Panc1 (cell line): ENCODE measurements around the gene ERC2.

Experiments used
- CTCF ChIP-seq: fragments of 450-650 bp; IDR thresholded peaks from 2 replicates; pipeline ENCODE4 v1.5.1; 2017; ENCODE audit warnings: mild to moderate bottlenecking
- POLR2AphosphoS5 ChIP-seq: IDR thresholded peaks from 2 replicates; pipeline ENCODE4 v1.6.1; 2012; ENCODE audit warnings: mild to moderate bottlenecking, low read depth, low read length, moderate library complexity
- REST ChIP-seq, 2 experiments: IDR thresholded peaks; 2 replicates each; pipeline ENCODE4 v1.6.1; 2011 to 2012; ENCODE audit warnings: low read depth in 2 of 2, control low read depth in 1 of 2, low read length in 1 of 2, mild to moderate bottlenecking in 1 of 2, moderate library complexity in 1 of 2; ENCODE audit not compliant: insufficient read depth in 1 of 2
- TCF7L2 ChIP-seq: IDR thresholded peaks from 2 replicates; pipeline ENCODE4 v1.6.1; 2011; ENCODE audit warnings: mild to moderate bottlenecking, low read depth, low read length, inconsistent platforms

GRCh38 chr3:55690726-55691125 lies 777.5 kb downstream of the ERC2 start:
- TF ChIP-seq CTCF = no peak
- TF ChIP-seq REST (IDR thresholded peaks at IDR 0.05; ENCODE audit: insufficient read depth in 1 of 2, low read depth in 2 of 2, low read length in 1 of 2) = no peak
- TF ChIP-seq TCF7L2 = no peak
- no peak for TF ChIP-seq POLR2AphosphoS5
